ENCODE data around the gene CAMK2N2. TPM values are rescaled to one million over a fixed set of nuclear protein-coding genes. Genes with fewer than 3 reads are reported as not detected.

CAMK2N2 gene
- total RNA-seq, 1 experiment from 2014 or later, result 0.66 TPM

DNA sequence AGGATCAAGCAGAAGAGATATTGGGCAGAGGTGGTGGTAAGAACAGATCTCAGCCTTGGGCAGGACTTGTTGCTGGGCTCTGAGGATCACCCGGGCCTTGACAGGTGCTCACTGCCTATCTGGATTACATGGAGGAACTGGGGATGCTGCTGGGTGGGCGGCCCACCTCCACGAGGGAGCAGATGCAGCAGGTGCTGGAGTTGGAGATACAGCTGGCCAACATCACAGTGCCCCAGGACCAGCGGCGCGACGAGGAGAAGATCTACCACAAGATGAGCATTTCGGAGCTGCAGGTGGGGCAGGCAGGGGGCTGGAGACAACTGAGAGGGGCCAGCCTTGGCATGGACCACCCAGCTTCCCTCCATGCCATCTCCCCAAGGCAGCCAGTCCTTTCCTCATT, 22.3 kb upstream of the CAMK2N2 start:
- H3K27ac Mint-ChIP-seq (ENCODE audit: unreplicated experiment), result no peak overlapping the region
- TF ChIP-seq, protein P1, sequence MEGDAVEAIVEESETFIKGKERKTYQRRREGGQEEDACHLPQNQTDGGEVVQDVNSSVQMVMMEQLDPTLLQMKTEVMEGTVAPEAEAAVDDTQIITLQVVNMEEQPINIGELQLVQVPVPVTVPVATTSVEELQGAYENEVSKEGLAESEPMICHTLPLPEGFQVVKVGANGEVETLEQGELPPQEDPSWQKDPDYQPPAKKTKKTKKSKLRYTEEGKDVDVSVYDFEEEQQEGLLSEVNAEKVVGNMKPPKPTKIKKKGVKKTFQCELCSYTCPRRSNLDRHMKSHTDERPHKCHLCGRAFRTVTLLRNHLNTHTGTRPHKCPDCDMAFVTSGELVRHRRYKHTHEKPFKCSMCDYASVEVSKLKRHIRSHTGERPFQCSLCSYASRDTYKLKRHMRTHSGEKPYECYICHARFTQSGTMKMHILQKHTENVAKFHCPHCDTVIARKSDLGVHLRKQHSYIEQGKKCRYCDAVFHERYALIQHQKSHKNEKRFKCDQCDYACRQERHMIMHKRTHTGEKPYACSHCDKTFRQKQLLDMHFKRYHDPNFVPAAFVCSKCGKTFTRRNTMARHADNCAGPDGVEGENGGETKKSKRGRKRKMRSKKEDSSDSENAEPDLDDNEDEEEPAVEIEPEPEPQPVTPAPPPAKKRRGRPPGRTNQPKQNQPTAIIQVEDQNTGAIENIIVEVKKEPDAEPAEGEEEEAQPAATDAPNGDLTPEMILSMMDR (IDR thresholded peaks at IDR 0.05; ENCODE audit: insufficient read depth in 1 of 2, low read depth in 1 of 2, low read length in 1 of 2, severe bottlenecking in 1 of 2, unreplicated experiment in 1 of 2), result no peak
- no peak overlapping the region for H3K4me3 Mint-ChIP-seq (ENCODE audit: unreplicated experiment)
- H3K27me3 ChIP-seq (replicated peaks; ENCODE audit: control insufficient read depth, insufficient read depth, low read length), result no peaks in the 10 kb centered on the region
- no peaks in the 10 kb centered on the region for H3K9me3 ChIP-seq
- intact Hi-C loops (cut with micrococcal nuclease; ENCODE audit: unreplicated experiment), result loop anchor here (2.0 kb wide), 1 partner anchor 389 kb away; no protein-coding TSS in a partner anchor
- DNase-seq, result no peak
- no peaks in the 10 kb centered on the region for H3K4me1 Mint-ChIP-seq (ENCODE audit: low read depth, unreplicated experiment)
- no peaks in the 10 kb centered on the region for H3K4me1 ChIP-seq
- ChIA-PET CTCF (no interaction called here), POLR2A (no interaction called here)
- peaks cover 13% of the 10 kb centered on the region for H3K27me3 Mint-ChIP-seq (ENCODE audit: insufficient read depth, unreplicated experiment)
- H3K9me3 Mint-ChIP-seq (ENCODE audit: unreplicated experiment), result no peaks in the 10 kb centered on the region
- no peaks in the 10 kb centered on the region for H3K36me3 Mint-ChIP-seq (ENCODE audit: insufficient read depth, unreplicated experiment)
- H3K36me3 ChIP-seq (ENCODE audit: control insufficient read depth, insufficient read depth, low read length), result no peaks in the 10 kb centered on the region
- no TSS peak for BruUV-seq (replicated peaks)
- no peak overlapping the region for H3K4me3 ChIP-seq (ENCODE audit: low read depth, low read length)

- Histone ChIP-seq H3K27me3 (replicated peaks; ENCODE audit: control insufficient read depth, insufficient read depth, low read length) (no peaks in the 10 kb centered on the region), H3K36me3 (ENCODE audit: control insufficient read depth, insufficient read depth, low read length) (no peaks in the 10 kb centered on the region), H3K9me3 (no peaks in the 10 kb centered on the region), H3K4me3 (ENCODE audit: low read depth, low read length) (no peak overlapping the region), H3K4me1 (no peaks in the 10 kb centered on the region)
- Mint-ChIP-seq H3K4me3 (ENCODE audit: unreplicated experiment) (no peak overlapping the region), H3K27ac (ENCODE audit: unreplicated experiment) (no peak overlapping the region), H3K27me3 (ENCODE audit: insufficient read depth, unreplicated experiment) (peaks cover 13% of the 10 kb centered on the region), H3K9me3 (ENCODE audit: unreplicated experiment) (no peaks in the 10 kb centered on the region), H3K36me3 (ENCODE audit: insufficient read depth, unreplicated experiment) (no peaks in the 10 kb centered on the region), H3K4me1 (ENCODE audit: low read depth, unreplicated experiment) (no peaks in the 10 kb centered on the region)
- CTCF ChIA-PET, result no interaction called here
- POLR2A ChIA-PET, result no interaction called here
- intact Hi-C loops (cut with micrococcal nuclease; ENCODE audit: unreplicated experiment), result no loop called here
- TF ChIP-seq, protein P1 (IDR thresholded peaks at IDR 0.05; ENCODE audit: insufficient read depth in 1 of 2, low read depth in 1 of 2, low read length in 1 of 2, severe bottlenecking in 1 of 2, unreplicated experiment in 1 of 2), result no peak
- BruUV-seq (replicated peaks), result no TSS peak
- DNase-seq, result no peak
Observed at GRCh38 chr3:184282941-184283340, 21.6 kb upstream of the CAMK2N2 start.

GRCh38 chr3:184277366-184277765, 16.0 kb upstream of the CAMK2N2 start:
- Mint-ChIP-seq H3K4me3 (ENCODE audit: unreplicated experiment) (no peak overlapping the region), H3K4me1 (ENCODE audit: low read depth, unreplicated experiment) (no peaks in the 10 kb centered on the region), H3K27ac (ENCODE audit: unreplicated experiment) (no peak overlapping the region), H3K36me3 (ENCODE audit: insufficient read depth, unreplicated experiment) (no peaks in the 10 kb centered on the region), H3K27me3 (ENCODE audit: insufficient read depth, unreplicated experiment) (peaks cover 12% of the 10 kb centered on the region), H3K9me3 (ENCODE audit: unreplicated experiment) (no peaks in the 10 kb centered on the region)
- no peaks in the 10 kb centered on the region for H3K36me3 ChIP-seq (ENCODE audit: control insufficient read depth, insufficient read depth, low read length)
- no peaks in the 10 kb centered on the region for H3K27me3 ChIP-seq (replicated peaks; ENCODE audit: control insufficient read depth, insufficient read depth, low read length)
- intact Hi-C loops (cut with micrococcal nuclease; ENCODE audit: unreplicated experiment), result no loop called here
- DNase-seq, result no peak
- ChIA-PET CTCF (interaction anchor here (1.2 kb wide), 1 partner anchor 12 kb away, joined by 4 read pairs; no protein-coding TSS in a partner anchor), POLR2A (no interaction called here)
- TF ChIP-seq, protein P1 (IDR thresholded peaks at IDR 0.05; ENCODE audit: insufficient read depth in 1 of 2, low read depth in 1 of 2, low read length in 1 of 2, severe bottlenecking in 1 of 2, unreplicated experiment in 1 of 2), result no peak
- no peaks in the 10 kb centered on the region for H3K4me1 ChIP-seq
- H3K4me3 ChIP-seq (ENCODE audit: low read depth, low read length), result no peak overlapping the region
- no peaks in the 10 kb centered on the region for H3K9me3 ChIP-seq
- BruUV-seq (replicated peaks), result no TSS peak

Data from Caco-2 (cell line).